Activated B cell treated with CpG ODN at 0.5 μM for 24 hours (primary cell): Measurements from ENCODE around the gene SEC24D. TPM values are rescaled to one million over a fixed set of nuclear protein-coding genes. Genes with fewer than 3 reads are reported as not detected.

ENCODE experiments used
- ATAC-seq: fragments of 200-7000 bp; cut with Tn5 transposase; one replicate; pipeline ENCODE4 v1.10.0; 2021; ENCODE audit warnings: low read depth, mild to moderate bottlenecking, moderate library complexity
- CTCF ChIA-PET: fragments of 350-600 bp; sonication (Branson Sonifier 250); formaldehyde crosslinking; loops from one replicate; lab custom pipeline; 2021; ENCODE audit warnings: antibody characterized with exemption; lab: Charles Lee
- POLR2A ChIA-PET: fragments of 350-600 bp; sonication (Branson Sonifier 250); formaldehyde crosslinking; loops from one replicate; lab custom pipeline; 2021; ENCODE audit warnings: antibody characterized with exemption; lab: Charles Lee
- DNase-seq: peaks from one replicate; pipeline ENCODE4 v3.0.0; 2022
- H3K27ac Mint-ChIP-seq: one replicate; pipeline ENCODE4 v1.8.0; 2020; ENCODE audit warnings: mixed read lengths
- H3K27me3 Mint-ChIP-seq: one replicate; pipeline ENCODE4 v1.8.0; 2021; ENCODE audit warnings: mixed read lengths
- H3K36me3 Mint-ChIP-seq: one replicate; pipeline ENCODE4 v1.8.0; 2021; ENCODE audit warnings: low read depth, mixed read lengths
- H3K4me1 Mint-ChIP-seq: one replicate; pipeline ENCODE4 v1.8.0; 2021; ENCODE audit warnings: mixed read lengths
- H3K4me3 Mint-ChIP-seq: one replicate; pipeline ENCODE4 v1.8.0; 2020; ENCODE audit warnings: mild to moderate bottlenecking, mixed read lengths
- H3K9me3 Mint-ChIP-seq: one replicate; pipeline ENCODE4 v1.8.0; 2020; ENCODE audit warnings: mixed read lengths
- CTCF ChIP-seq: fragments of 200-600 bp; IDR thresholded peaks from one replicate; pipeline ENCODE4 v1.8.0; 2022; ENCODE audit warnings: antibody characterized with exemption, mild to moderate bottlenecking
- intact Hi-C: fragments of 100-400 bp; cut with micrococcal nuclease; formaldehyde crosslinking; loops from one replicate; pipeline ENCODE4 v1.15.1; 2024
- total RNA-seq: library from RNA; stranded (reverse); gene quantifications from 2 replicates; pipeline ENCODE4 v1.2.3, GENCODE V29; 2022

The SEC24D gene
- total RNA-seq, 1 donor from 2014 or later, result 19.4 TPM

GRCh38 chr4:118721752-118722151 is 114.2 kb downstream of the SEC24D start:
- DNase-seq, result no peak
- peaks cover 26% of the 10 kb centered on the region for H3K36me3 Mint-ChIP-seq
- ATAC-seq, result no peak
- no peak for TF ChIP-seq CTCF
- H3K9me3 Mint-ChIP-seq, result no peaks in the 10 kb centered on the region
- intact Hi-C loops, result no loop called here
- H3K27ac Mint-ChIP-seq, result no peak overlapping the region
- ChIA-PET POLR2A (no interaction called here), CTCF (no interaction called here)
- H3K4me1 Mint-ChIP-seq, result no peaks in the 10 kb centered on the region
- no peak overlapping the region for H3K4me3 Mint-ChIP-seq
- H3K27me3 Mint-ChIP-seq, result no peaks in the 10 kb centered on the region

- intact Hi-C loops, result no loop called here
- Mint-ChIP-seq H3K36me3 (peaks cover 8% of the 10 kb centered on the region), H3K4me3 (no peak overlapping the region), H3K27me3 (no peaks in the 10 kb centered on the region), H3K9me3 (no peaks in the 10 kb centered on the region), H3K4me1 (no peaks in the 10 kb centered on the region), H3K27ac (no peak overlapping the region)
- DNase-seq (no peak), ATAC-seq (no peak)
- no peak for TF ChIP-seq CTCF
- ChIA-PET POLR2A (no interaction called here), CTCF (no interaction called here)
Measured at GRCh38 chr4:118718511-118719170, 117.3 kb downstream of the SEC24D start.

- TF ChIP-seq CTCF, result no peak
- Mint-ChIP-seq H3K27ac (no peak overlapping the region), H3K36me3 (peaks cover 19% of the 10 kb centered on the region), H3K4me3 (no peak overlapping the region), H3K4me1 (no peaks in the 10 kb centered on the region), H3K9me3 (no peaks in the 10 kb centered on the region), H3K27me3 (no peaks in the 10 kb centered on the region)
- ChIA-PET POLR2A (interaction anchor here (1.2 kb wide), 1 partner anchor 31 kb away, joined by 3 read pairs; the partner anchor contains the start of gene METTL14), CTCF (no interaction called here)
- no peak for DNase-seq
- no peak for ATAC-seq
- intact Hi-C loops, result no loop called here
Measured at GRCh38 chr4:118716304-118716703, 119.6 kb downstream of the SEC24D start.

GRCh38 chr4:118714682-118715081 is 121.2 kb downstream of the SEC24D start:
- ChIA-PET POLR2A (no interaction called here), CTCF (no interaction called here)
- TF ChIP-seq CTCF, result no peak
- Mint-ChIP-seq H3K36me3 (peaks cover 33% of the 10 kb centered on the region), H3K4me1 (no peaks in the 10 kb centered on the region), H3K9me3 (no peaks in the 10 kb centered on the region), H3K27me3 (no peaks in the 10 kb centered on the region), H3K27ac (no peak overlapping the region), H3K4me3 (no peak overlapping the region)
- DNase-seq (no peak), ATAC-seq (no peak)
- intact Hi-C loops, result no loop called here

GRCh38 chr4:118712872-118713271 is 123.1 kb downstream of the SEC24D start:
- Mint-ChIP-seq H3K4me3 (no peak overlapping the region), H3K27me3 (no peaks in the 10 kb centered on the region), H3K36me3 (peaks cover 47% of the 10 kb centered on the region), H3K9me3 (no peaks in the 10 kb centered on the region), H3K4me1 (no peaks in the 10 kb centered on the region), H3K27ac (no peak overlapping the region)
- no peak for ATAC-seq
- CTCF ChIA-PET, result no interaction called here
- no peak for DNase-seq
- TF ChIP-seq CTCF, result no peak
- POLR2A ChIA-PET, result no interaction called here
- intact Hi-C loops, result no loop called here
